ENCODE measurements around the gene WIPF3. TPM values are rescaled to one million over a fixed set of nuclear protein-coding genes. Genes with fewer than 3 reads are reported as not detected.

WIPF3 gene
- total and polyA plus RNA-seq, 4 donors = 0.10 to 0.23 (median 0.14) TPM; not detected in 1

DNA sequence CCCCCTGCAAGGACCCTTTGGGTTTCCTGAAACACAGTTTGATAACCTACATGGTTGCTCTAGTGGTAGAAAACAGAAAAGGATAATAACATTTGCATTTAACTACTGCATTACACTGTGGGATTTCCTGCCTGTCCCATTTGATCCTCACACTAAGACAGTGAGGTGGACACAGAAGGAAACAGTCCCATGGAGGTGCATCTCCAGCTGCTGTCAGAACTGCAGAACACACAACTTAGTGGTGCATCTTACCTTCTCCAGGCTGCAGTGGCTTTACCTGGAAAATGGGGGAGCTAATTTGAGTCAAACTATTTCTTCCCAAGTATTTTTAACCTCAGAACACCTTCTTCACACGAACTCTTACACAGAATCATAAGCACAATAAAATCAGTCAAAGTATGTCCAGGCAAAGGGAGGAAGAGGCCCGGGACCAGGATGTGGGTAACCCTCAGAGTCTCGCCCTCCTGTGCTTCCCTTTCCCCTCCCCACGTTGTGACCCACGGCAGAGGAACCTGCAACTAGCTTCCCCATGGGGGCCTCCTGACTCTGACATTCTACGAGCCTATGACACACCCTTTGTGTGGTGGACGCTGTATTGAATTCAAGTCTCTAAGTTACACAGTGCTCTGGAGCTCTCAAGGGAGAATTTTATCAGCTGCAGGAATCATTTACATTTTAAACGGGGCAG lies 149.6 kb downstream of the WIPF3 start (continued):
- TF ChIP-seq ATF3 (IDR thresholded peaks at IDR 0.05) (no peak), RAD21 (IDR thresholded peaks at IDR 0.05) (no peak), HNF4A (conservative IDR thresholded peaks at IDR 0.05) (no peak), SP1 (IDR thresholded peaks at IDR 0.05) (no peak), HNF4G (IDR thresholded peaks at IDR 0.05) (no peak), FOXA2 (IDR thresholded peaks at IDR 0.05) (no peak), RXRA (IDR thresholded peaks at IDR 0.05) (no peak), NR2F2 (IDR thresholded peaks at IDR 0.05) (no peak), YY1 (IDR thresholded peaks at IDR 0.05) (no peak), FOXA1 (IDR thresholded peaks at IDR 0.05) (no peak)

GRCh38 chr7:29956487-29956836 lies 150.2 kb downstream of the WIPF3 start:
- Histone ChIP-seq H3K27ac (ENCODE audit: low read depth in 1 of 2, low read length in 2 of 2) (no peak overlapping the region), H3K4me1 (ENCODE audit: control insufficient read depth in 4 of 4, insufficient read depth in 4 of 4, low read length in 3 of 4) (no peaks in the 10 kb centered on the region), H3K9ac (ENCODE audit: low read depth in 1 of 2, low read length in 2 of 2) (no peak overlapping the region), H3K27me3 (ENCODE audit: control insufficient read depth in 4 of 4, insufficient read depth in 4 of 4, low read length in 3 of 4) (peaks cover 0 to 4% (median 0%) of the 10 kb centered on the region in 4 donors), H3K4me3 (ENCODE audit: low read depth in 1 of 3, low read length in 3 of 3) (no peak overlapping the region), H3K36me3 (ENCODE audit: control insufficient read depth in 4 of 4, insufficient read depth in 3 of 4, low read depth in 1 of 4, low read length in 3 of 4) (no peaks in the 10 kb centered on the region), H3K9me3 (ENCODE audit: control insufficient read depth in 4 of 4, low read length in 3 of 4) (no peaks in the 10 kb centered on the region)
- TF ChIP-seq RAD21 (IDR thresholded peaks at IDR 0.05) (no peak), SP1 (IDR thresholded peaks at IDR 0.05) (no peak), GABPA (IDR thresholded peaks at IDR 0.05 in 1 of 2, conservative IDR thresholded peaks at IDR 0.05 in 1 of 2) (no peak), HNF4A (conservative IDR thresholded peaks at IDR 0.05) (no peak), ATF3 (IDR thresholded peaks at IDR 0.05) (no peak), JUND (IDR thresholded peaks at IDR 0.05) (no peak), ZBTB33 (IDR thresholded peaks at IDR 0.05) (no peak), FOXA1 (IDR thresholded peaks at IDR 0.05) (no peak), NR2F2 (IDR thresholded peaks at IDR 0.05) (no peak), EGR1 (IDR thresholded peaks at IDR 0.05; ENCODE audit: low read depth in 2 of 2) (no peak), FOXA2 (IDR thresholded peaks at IDR 0.05) (no peak), HNF4G (IDR thresholded peaks at IDR 0.05) (no peak), TAF1 (conservative IDR thresholded peaks at IDR 0.05) (no peak), RXRA (IDR thresholded peaks at IDR 0.05) (no peak)
- TF ChIP-seq, protein P1, sequence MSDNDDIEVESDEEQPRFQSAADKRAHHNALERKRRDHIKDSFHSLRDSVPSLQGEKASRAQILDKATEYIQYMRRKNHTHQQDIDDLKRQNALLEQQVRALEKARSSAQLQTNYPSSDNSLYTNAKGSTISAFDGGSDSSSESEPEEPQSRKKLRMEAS (IDR thresholded peaks at IDR 0.05) = no peak
- TF ChIP-seq, protein P2, sequence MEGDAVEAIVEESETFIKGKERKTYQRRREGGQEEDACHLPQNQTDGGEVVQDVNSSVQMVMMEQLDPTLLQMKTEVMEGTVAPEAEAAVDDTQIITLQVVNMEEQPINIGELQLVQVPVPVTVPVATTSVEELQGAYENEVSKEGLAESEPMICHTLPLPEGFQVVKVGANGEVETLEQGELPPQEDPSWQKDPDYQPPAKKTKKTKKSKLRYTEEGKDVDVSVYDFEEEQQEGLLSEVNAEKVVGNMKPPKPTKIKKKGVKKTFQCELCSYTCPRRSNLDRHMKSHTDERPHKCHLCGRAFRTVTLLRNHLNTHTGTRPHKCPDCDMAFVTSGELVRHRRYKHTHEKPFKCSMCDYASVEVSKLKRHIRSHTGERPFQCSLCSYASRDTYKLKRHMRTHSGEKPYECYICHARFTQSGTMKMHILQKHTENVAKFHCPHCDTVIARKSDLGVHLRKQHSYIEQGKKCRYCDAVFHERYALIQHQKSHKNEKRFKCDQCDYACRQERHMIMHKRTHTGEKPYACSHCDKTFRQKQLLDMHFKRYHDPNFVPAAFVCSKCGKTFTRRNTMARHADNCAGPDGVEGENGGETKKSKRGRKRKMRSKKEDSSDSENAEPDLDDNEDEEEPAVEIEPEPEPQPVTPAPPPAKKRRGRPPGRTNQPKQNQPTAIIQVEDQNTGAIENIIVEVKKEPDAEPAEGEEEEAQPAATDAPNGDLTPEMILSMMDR (IDR thresholded peaks at IDR 0.05; ENCODE audit: low read depth, low read length, missing input control) = no peak
- DNase-seq (ENCODE audit: low spot score) = no peak
- 50% methylated on average over 3 of the region's 3 CpGs for WGBS

All from liver (tissue), 9 donors.